ENCODE measurements around the gene LRRK1.

- TF ChIP-seq CTCF (IDR thresholded peaks at IDR 0.05) = no peak
- no peak for TF ChIP-seq POLR2A (IDR thresholded peaks at IDR 0.05)
Observed at GRCh38 chr15:100998630-100999029, 79.5 kb downstream of the LRRK1 start.

Measured in esophagus squamous epithelium (tissue), 4 donors.